ENCODE results near the gene UCK2. TPM values are rescaled to one million over a fixed set of nuclear protein-coding genes. Genes with fewer than 3 reads are reported as not detected.

UCK2 gene
- polyA plus RNA-seq, 2 of the 4 experiments (the other 2 are of a cell fraction) = 72.4 to 98.9 TPM

Other genes starting within 250 kb of the UCK2 start
- gene MGST3, start 196.4 kb upstream of the UCK2 start, polyA plus RNA-seq (2011; rRNA removed) = 216 and 245 TPM in 2 replicates
- gene MGST3, start 196.4 kb upstream of the UCK2 start, polyA plus RNA-seq (2017; fragmentation: RNase III; extraction: RNeasy Plus Mini Kit Qiagen cat#74134 plus additional on column Dnase treatment) = 208 to 225 TPM (median 217 TPM) in 3 replicates
- 49.6 and 77.1 TPM in 2 replicates for gene ALDH9A1, start 129.1 kb upstream of the UCK2 start, polyA plus RNA-seq (2011; rRNA removed)
- gene ALDH9A1, start 129.1 kb upstream of the UCK2 start, polyA plus RNA-seq (2017; fragmentation: RNase III; extraction: RNeasy Plus Mini Kit Qiagen cat#74134 plus additional on column Dnase treatment) = 38.9 to 43.1 TPM (median 40.5 TPM) in 3 replicates
- gene TMCO1, start 58.7 kb upstream of the UCK2 start, polyA plus RNA-seq (2011; rRNA removed) = 220 and 241 TPM in 2 replicates
- 144 to 154 TPM (median 151 TPM) in 3 replicates for gene TMCO1, start 58.7 kb upstream of the UCK2 start, polyA plus RNA-seq (2017; fragmentation: RNase III; extraction: RNeasy Plus Mini Kit Qiagen cat#74134 plus additional on column Dnase treatment)

All from A549 (cell line).